Endodermal cell (in vitro differentiated cells): ENCODE results near the gene CHAF1A. TPM values are rescaled to one million over a fixed set of nuclear protein-coding genes. Genes with fewer than 3 reads are reported as not detected.

Experiments used
- DNase-seq: peaks from one replicate; pipeline ENCODE4 v3.0.0-alpha.2; 2017
- H3K27ac ChIP-seq: 2 replicates; pipeline ENCODE4 v1.5.1; 2013; ENCODE audit warnings: mild to moderate bottlenecking, low read depth, low read length, moderate library complexity
- H3K27me3 ChIP-seq: 2 replicates; pipeline ENCODE4 v1.6.1; 2013; ENCODE audit warnings: mild to moderate bottlenecking, low read length, moderate library complexity; ENCODE audit not compliant: insufficient read depth, control insufficient read depth, poor library complexity, severe bottlenecking
- H3K36me3 ChIP-seq: 2 replicates; pipeline ENCODE4 v1.7.0; 2013; ENCODE audit warnings: mild to moderate bottlenecking, low read length, moderate library complexity; ENCODE audit not compliant: control insufficient read depth, insufficient read depth
- H3K4me1 ChIP-seq: one replicate; pipeline ENCODE4 v1.7.0; 2013; ENCODE audit warnings: low read length; ENCODE audit not compliant: control insufficient read depth, insufficient read depth
- H3K4me3 ChIP-seq: 2 replicates; pipeline ENCODE4 v1.5.1; 2013; ENCODE audit warnings: mild to moderate bottlenecking, low read length, moderate library complexity
- H3K9ac ChIP-seq: 2 replicates; pipeline ENCODE4 v1.6.1; 2013; ENCODE audit warnings: mild to moderate bottlenecking, low read length, moderate library complexity; ENCODE audit not compliant: poor library complexity, severe bottlenecking; ENCODE audit errors: extremely low read depth
- H3K9me3 ChIP-seq: 2 replicates; pipeline ENCODE4 v1.6.1; 2013; ENCODE audit warnings: mild to moderate bottlenecking, low read length, moderate library complexity; ENCODE audit not compliant: control insufficient read depth
- H3K27ac Mint-ChIP-seq: 2 replicates; pipeline ENCODE4 v1.8.0; 2020; ENCODE audit warnings: mixed read lengths
- H3K27me3 Mint-ChIP-seq: 2 replicates; pipeline ENCODE4 v1.8.0; 2021; ENCODE audit warnings: mild to moderate bottlenecking, mixed read lengths; ENCODE audit not compliant: insufficient read depth
- H3K36me3 Mint-ChIP-seq: 2 replicates; pipeline ENCODE4 v1.8.0; 2020; ENCODE audit warnings: low read depth, mixed read lengths
- H3K4me1 Mint-ChIP-seq: 2 replicates; pipeline ENCODE4 v1.8.0; 2020; ENCODE audit warnings: mixed read lengths
- H3K4me3 Mint-ChIP-seq: 2 replicates; pipeline ENCODE4 v1.8.0; 2020; ENCODE audit warnings: mild to moderate bottlenecking, moderate library complexity, mixed read lengths
- H3K9me3 Mint-ChIP-seq: 2 replicates; pipeline ENCODE4 v1.8.0; 2020; ENCODE audit warnings: mild to moderate bottlenecking, mixed read lengths
- CTCF ChIP-seq: fragments of 200-600 bp; sonication (generic); conservative IDR thresholded peaks from 2 replicates; pipeline ENCODE4 v1.5.0; 2021; ENCODE audit warnings: antibody characterized with exemption, mild to moderate bottlenecking
- WGBS, 2 experiments: methylation state at CpG; one replicate each; pipeline versions ENCODE4 v1.1.5 to v1.1.7; 2013; ENCODE audit warnings: missing lambda C conversion rate in 2 of 2, mixed read lengths in 1 of 2; ENCODE audit not compliant: insufficient coverage in 1 of 2, insufficient read length in 1 of 2; 5-methylcytosine and 5-hydroxymethylcytosine counted together
- total RNA-seq, 2 donors: library from RNA; stranded (reverse); fragmentation: NEBNext Ultra II Directional in 1 of 2; extraction: Animal tissue kit (Norgen Biotek cat#: 25700) in 1 of 2; gene quantifications; 2 replicates in 1 of 2; 3 replicates in 1 of 2; pipeline ENCODE4 v1.2.1, GENCODE V29; 2021

The CHAF1A gene
- total RNA-seq, 2 donors from 2014 or later = 70.7 to 76.9 TPM

GRCh38 chr19:4396949-4397783 lies 5.3 kb upstream of the CHAF1A start:
- H3K27me3 ChIP-seq = no peaks in the 10 kb centered on the region
- peak overlapping the region; percentile 19 for H3K27ac ChIP-seq
- H3K36me3 ChIP-seq = peaks cover 21% of the 10 kb centered on the region
- WGBS, 2 experiments = 92 to 94% methylated on average over 14 to 15 of the region's 15 CpGs
- H3K9ac ChIP-seq = no peak overlapping the region
- Mint-ChIP-seq H3K27ac (no peak overlapping the region), H3K9me3 (no peaks in the 10 kb centered on the region), H3K4me3 (no peak overlapping the region), H3K27me3 (no peaks in the 10 kb centered on the region), H3K36me3 (peaks cover 16% of the 10 kb centered on the region), H3K4me1 (peaks cover 32% of the 10 kb centered on the region)
- no peaks in the 10 kb centered on the region for H3K9me3 ChIP-seq
- no peak overlapping the region for H3K4me3 ChIP-seq
- H3K4me1 ChIP-seq = peaks cover 7% of the 10 kb centered on the region
- peak; percentile 44 for DNase-seq
- no peak for TF ChIP-seq CTCF

DNA sequence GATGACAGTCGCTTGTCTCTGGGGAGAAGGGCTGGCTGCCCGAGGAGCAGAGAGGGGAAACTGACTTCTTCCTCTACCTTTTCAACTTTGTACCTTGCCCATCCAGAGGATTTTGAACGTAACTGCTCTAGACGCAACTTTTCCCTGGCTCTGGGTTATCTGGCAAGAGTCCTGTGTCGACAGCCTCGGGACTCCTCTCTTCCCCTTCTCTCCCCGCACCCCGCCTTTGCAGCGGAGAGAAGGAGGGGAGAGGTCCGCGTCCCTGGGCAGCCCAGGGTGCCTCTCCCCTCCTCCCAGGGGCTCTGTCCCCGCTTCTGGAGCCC lies 2.7 kb upstream of the CHAF1A start:
- Mint-ChIP-seq H3K27ac (peak overlapping the region; percentile 89), H3K4me1 (peaks cover 31% of the 10 kb centered on the region), H3K9me3 (no peaks in the 10 kb centered on the region), H3K27me3 (no peaks in the 10 kb centered on the region), H3K36me3 (peaks cover 22% of the 10 kb centered on the region), H3K4me3 (peak overlapping the region; percentile 78)
- H3K4me3 ChIP-seq = peak overlapping the region; percentile 98
- no peaks in the 10 kb centered on the region for H3K9me3 ChIP-seq
- TF ChIP-seq CTCF = no peak
- H3K27me3 ChIP-seq = no peaks in the 10 kb centered on the region
- peak; percentile 71 for DNase-seq
- H3K4me1 ChIP-seq = no peaks in the 10 kb centered on the region
- H3K36me3 ChIP-seq = peaks cover 21% of the 10 kb centered on the region
- peak overlapping the region; percentile 80 for H3K9ac ChIP-seq
- WGBS, 2 experiments = 0% methylated on average over 4 to 12 of the region's 12 CpGs
- H3K27ac ChIP-seq = peak overlapping the region; percentile 50

- Histone ChIP-seq H3K9me3 (no peaks in the 10 kb centered on the region), H3K27me3 (no peaks in the 10 kb centered on the region), H3K36me3 (peaks cover 16% of the 10 kb centered on the region), H3K27ac (peak within 1 kb of the TSS; percentile 50), H3K9ac (peak within 1 kb of the TSS; percentile 80), H3K4me1 (no peaks in the 10 kb centered on the region), H3K4me3 (peak within 1 kb of the TSS; percentile 98)
- Mint-ChIP-seq H3K36me3 (peaks cover 19% of the 10 kb centered on the region), H3K4me1 (peaks cover 26% of the 10 kb centered on the region), H3K9me3 (no peaks in the 10 kb centered on the region), H3K4me3 (peak within 1 kb of the TSS; percentile 78), H3K27ac (peak within 1 kb of the TSS; percentile 92), H3K27me3 (no peaks in the 10 kb centered on the region)
- peak; percentile 95 for DNase-seq
- peak; percentile 96 for TF ChIP-seq CTCF
- WGBS, 2 experiments = 0 to 1% methylated on average over 20 to 89 of the region's 90 CpGs
Observed at GRCh38 chr19:4400135-4400936, 2.1 kb upstream of the CHAF1A start, which contains the start of gene SH3GL1. SH3GL1 (minus strand) TSS chr19:4400547; CDS start chr19:4400368, 179 bp downstream.
